Measurements from ENCODE around the gene NPS.

The NPS gene

DNA sequence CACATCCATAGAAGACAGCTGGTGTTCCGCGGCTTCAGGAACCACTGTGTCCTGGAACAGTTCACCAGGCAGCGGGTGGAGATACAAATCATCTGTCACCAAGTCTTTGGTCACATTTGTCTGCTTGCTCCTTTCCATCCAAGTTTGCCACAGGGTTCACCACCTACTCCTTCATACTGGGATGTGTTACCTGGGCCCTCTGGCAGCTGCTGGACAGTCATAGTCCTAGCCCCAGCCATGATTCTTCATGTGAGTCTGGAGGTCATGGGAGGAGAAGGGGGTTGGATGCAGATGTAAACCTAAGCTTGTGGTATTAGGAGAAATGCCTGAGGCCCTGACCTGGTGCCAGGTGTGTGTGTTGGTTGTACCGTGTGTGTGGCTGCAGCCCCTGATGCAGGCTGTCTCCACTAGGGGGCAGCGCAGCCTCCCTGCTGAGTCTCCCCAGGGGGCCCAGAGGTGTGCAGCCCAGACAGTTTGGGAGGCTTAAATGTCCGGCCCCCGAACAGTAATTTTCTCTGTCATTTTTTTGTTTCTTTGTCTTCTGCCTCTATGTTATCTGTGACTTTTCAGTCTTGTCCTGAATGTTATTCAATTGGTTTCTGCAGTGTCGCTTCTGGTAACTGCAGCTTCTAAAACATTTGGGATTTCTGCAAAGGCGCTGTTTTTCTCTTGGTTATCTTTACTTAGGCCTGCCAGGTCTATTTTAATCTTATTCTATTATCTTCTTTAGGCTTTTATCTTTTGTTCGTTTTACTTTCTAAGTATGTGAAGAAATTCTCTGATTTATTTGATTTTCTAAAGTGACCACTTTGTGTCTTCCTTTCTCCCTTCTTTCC is 14.8 kb downstream of the NPS start:
- peak; percentile 42 for DNase-seq

DNA sequence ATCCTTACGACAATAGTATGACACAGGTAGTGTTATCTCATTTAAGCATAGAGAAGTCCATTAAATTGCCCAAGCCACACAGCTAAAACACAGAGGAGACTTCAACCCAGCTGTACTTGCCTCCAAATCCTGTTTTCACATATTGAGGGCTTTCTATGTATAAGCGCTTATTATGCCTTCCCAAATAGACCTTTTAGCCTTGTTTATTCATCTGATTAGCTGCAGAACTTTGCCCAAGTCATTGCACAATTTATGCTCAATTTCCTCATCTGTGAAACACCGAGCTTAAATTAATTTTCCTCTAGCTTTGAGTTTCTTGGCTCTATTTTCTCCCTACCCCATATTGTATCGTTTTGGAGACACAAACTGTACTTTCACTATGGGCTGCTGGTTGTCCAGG is 15.5 kb downstream of the NPS start:
- no peak for DNase-seq

DNA sequence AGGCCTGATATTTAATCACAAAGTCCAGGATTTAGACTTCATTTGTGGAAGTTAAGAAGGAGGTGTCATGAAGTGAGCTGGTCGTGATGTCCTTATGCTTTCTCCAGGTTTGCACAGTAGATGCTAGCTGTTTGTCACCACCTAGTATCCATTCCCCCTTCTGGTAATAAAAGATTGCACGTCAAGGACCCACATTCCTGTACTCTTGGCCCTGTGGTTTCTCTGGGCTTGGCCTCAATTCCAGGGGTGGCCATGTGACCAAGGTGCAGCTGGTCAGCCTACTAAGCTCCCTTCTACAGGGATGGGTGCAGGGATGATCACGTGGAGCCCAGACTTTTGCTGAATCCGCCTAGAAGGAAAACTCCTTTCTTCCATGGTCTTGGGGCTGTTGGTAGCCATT is 16.5 kb downstream of the NPS start:
- DNase-seq: no peak

DNA sequence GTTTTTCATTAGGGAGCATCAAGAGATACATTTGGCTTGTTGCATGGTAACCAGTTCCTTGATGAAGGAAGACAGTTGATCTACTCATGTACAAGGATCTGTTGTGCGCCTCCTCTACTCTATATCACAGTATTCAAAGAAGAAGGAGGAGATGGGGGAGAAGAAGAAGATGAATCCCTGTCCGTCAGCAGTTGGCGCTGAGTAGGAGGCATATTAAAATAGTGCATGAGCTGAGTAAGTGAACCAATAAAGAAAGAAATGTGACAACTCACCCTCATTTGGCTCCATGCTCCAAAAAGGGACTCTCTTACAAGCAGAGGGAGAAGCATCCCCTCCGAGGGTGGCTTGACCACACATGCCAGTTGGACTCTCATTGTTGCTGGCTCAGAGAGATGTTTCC is 20.1 kb downstream of the NPS start:
- no peak for DNase-seq

DNA sequence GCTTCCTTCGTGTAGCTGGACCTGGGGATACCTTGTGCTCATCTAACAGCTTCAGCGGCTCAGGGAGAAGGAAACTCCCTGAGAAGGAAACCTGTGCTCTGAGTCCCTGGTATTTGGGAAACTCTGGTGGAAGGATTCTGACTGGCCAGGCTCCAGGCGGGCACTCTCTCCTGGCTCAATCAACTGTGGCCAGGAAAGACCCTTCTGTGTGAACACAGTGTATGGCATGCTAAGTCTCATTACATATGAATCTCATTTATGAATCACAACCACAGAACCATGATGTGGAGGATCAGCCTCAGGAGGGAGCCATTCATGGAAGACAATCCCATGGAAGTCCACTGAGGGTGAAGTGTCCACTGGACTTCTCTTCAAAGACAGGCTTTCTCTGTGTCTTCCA is 20.9 kb downstream of the NPS start:
- DNase-seq: no peak

DNA sequence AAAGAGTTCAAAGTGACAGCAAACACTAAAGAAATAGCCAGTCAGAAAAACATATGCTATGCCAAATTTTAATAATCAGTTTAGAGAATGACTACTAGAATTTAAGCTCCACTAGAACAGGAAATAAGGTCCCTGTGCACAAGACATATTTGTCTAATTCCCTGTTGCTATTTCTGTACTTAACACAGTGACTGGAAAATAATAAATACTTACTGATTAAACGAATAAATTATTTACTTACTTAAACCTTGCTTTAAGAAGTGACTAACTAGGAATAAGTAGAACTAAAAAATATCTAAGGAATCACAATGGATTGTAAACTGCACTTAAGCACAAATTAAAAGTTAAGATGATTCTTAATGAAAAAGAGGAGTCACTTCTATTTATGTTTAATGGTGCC is 22.3 kb downstream of the NPS start:
- DNase-seq: no peak

DNA sequence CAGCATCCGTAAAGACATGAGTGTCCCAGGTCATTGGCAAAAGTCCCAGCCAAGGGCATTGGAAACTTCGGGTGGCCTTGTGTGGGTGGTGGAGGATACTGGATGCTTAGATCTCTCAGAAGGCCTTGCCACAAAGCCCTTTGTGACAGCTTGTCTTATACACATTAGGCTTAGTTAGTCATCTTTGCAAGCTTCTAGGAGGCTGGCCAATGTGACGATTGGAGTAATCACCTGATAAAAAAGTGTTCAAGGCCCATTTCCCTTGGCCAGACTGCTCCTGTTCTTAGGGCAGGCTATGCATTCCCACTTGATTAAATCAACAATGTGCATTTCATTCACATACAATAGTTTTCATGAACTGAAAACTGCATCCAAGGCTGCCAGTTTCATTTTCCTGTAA is 26.9 kb downstream of the NPS start:
- no peak for DNase-seq

DNA sequence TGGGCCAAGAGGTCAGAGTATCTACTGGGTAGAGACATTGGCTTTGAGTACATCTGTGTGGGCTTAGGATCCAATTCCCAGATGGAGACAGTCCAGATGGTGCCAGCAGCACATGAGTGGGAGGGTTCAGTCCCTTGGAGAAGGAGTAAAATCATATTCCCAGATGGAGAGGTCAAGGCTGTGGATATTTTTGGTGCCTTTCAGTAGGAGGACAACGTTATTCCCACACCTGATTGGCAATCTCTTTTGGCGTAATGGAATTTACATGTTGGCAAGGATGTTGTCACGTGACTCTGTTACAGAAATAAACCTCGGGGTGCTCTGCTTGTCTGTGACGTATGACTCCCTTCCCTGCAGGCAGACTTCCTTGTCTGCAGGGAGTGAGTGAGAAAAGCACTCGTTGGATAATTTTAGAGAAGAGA is 27.6 kb downstream of the NPS start:
- no peak for DNase-seq

DNA sequence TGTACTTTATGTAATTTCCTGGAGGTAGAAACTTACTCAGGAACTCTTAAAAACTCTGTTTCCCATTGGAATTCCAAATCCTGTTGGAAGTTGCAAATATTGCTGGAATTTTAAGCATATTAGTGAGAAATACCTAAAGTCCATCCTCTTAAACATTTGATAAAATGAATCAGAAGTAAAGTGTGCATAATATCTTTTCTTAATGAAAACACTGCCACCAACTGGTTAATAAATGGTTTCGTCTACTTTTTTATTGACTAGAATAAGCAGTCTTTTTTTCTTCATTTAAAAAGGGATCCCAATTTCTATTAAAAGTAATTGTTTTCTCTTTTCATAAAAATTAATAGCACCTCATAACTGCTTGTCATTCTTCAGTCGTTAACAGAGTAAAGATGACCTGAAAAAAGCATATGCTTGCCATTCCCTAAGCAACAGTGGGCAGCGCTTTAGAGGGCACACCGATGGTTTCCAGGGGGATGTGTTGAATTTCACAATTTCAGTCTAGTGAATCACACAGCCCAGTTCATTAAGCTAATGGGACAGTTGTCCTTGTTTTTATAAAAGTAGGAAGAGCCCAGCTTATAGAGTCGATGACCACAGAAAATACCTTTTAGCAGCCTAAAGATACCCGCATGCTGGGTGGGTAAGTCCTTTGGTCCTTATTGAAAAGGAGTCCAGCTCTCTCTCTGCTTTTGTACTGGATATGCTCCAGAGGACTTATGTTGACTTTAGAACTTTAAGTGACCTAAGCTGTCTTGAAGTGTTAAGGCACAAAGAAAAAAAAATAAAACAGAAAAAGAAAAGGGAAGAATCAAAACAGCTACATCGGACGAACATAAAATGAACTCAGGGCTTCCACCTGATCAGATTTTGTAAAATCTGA is 28.5 kb downstream of the NPS start:
- DNase-seq: peak; percentile 41

DNA sequence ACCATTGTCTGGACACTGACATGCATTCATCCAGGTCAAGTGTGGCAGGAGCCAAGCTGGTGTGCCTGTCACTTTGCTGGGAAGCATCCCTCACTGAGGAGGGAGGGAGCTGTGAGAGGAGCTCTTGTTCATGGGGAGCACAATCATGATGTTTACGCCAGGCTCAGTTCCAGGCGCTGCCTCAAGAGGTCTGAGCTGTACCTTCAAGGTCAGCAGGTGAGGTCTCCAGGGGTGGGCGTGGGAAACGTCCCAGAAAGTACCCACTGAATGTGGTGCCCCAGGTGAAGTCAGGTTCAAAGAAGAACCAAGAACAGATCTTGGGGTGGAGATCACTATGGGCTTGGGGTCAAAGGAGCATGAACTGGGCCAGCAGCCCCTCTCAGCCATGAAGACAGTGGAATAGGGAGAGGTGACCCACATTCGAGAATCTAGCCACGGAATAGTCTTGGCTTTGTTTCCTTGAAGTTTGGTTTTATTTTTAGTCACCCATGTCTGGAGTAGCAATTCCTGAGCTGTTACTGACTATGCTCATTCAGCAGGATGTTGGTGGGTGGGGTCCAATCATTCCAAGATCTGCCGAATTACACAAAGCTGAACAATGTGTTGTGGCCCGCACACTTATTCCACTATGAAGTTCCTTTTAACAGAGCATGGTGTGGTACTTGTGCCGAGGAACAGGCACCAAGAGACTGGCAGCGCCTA is 29.3 kb downstream of the NPS start:
- DNase-seq: no peak

DNA sequence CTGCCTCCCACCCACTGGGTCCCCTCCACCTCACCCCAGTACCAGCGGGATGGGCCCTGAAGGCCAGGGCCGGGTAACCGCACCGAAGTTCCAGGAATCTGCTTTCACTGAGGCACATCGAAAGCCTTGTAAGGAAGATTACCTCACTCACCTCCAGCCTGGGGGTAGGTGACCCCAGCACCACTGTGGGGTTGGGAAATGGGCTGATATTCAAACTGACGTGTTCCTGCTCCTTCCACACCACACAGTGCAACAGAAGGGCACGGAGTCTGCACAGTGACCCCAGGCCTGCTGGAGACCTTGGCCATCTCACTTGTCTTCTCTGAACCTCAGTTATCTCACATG is 29.8 kb downstream of the NPS start:
- DNase-seq: no peak

DNA sequence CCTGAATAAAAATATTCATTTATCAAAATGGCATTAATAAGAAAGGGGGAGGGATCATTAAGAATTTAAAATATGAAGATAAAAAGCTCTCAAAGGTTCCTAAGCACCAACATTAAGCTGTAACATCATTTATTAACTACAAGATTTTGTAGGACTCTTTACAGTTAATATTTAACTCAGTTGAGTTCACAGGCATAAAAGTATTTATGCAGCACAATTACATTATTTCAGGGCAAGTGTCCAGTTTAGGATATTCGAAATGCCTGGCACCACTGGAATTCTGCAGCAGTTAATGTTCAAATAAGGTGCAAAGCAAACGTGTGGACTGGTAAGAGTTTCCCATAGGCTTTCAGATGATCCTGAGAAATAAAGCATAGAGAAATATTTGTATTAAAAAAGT is 30.5 kb downstream of the NPS start:
- no peak for DNase-seq

DNA sequence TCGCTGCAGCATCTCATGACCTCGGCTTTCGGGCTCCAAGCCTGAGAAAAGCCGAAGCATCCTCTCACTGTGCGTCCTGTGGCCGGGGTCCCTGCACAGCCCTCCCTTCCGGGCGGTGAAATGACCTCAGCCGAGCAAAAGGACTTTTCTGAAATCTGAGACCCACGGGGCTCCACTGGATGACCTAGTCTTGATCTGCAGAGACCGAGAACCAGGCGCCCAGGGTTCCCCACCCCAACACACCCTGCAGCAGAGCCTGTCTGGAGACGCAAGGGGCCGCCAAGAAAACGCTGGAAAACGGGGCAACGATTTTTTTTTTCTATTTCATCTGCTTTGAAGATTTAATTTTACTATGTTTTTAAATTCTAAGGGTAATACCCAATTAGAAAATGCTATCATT is 31.7 kb downstream of the NPS start:
- DNase-seq: no peak

DNA sequence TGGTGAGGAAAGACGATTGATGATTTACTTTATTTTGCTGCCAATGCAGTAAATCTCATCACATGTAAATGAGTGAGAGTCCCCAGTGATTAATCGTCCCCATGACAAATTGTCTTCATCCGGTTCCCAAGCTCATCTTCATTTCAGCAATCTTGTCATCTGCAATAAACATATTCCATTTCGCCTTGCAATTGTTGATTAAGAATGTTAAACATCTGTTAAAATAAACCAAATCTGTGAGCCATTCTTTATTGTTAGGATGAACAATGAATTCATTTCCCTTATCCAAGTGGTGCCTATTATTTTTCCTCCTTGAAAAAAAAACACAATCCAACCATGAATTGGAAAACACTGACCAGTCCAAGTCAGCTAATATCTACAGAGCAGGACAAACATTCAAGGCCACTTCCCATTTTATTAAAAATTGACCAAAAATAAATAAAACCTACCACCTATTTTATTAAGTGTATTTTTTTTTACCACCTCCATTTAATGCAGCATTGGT is 36.5 kb downstream of the NPS start:
- no peak for DNase-seq

DNA sequence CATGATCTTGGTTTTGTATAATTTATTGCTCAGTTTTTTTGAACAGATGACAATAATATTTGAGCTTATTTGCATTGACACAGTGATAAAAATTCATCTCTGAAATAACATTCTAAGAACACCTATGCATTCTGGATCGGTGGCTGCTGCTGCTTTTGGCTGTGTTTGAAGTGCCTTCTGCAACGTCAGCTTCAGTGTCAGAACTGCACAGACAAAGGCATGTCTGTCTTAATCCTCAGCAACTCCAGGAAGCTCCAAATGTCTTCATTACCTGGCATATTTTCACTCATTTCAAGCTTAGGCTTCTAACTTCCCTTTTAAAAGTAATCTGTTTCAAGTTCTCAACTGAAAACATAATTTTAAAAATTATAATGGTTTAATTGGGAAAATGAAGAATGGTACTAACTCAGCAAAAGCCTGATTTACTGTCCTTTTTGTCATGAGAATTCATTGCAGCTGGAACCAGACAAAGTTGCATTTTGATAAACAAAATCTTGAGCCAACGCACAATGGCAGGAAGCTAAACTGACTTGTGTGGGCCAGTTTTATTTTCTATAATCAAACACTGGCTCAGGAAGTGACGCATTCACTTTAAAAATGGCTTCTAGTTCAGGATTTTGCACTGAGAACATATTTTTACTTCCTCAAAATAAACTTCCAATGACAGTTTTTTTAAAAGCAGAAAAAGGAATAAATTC is 38.7 kb downstream of the NPS start:
- DNase-seq: no peak

DNA sequence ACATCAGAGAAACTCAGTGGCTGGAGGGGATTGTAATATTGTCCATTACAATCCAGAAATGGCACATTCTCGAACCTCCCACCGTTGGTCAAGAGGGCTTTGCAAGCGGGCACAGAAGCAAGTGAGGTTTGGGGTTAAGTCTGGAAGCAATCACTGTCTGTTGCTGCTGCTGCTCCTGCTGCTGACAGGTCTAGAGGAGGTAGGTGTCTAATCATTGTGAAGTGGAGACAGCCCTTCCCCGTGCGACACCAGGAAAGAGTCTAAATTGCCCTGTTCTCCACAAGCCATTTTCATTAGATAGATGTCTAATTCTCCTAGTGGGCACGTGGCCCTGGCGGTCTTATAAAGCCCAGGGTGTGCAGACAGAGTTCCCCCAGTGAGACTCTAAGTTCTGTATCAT is 43.5 kb downstream of the NPS start:
- no peak for DNase-seq

DNA sequence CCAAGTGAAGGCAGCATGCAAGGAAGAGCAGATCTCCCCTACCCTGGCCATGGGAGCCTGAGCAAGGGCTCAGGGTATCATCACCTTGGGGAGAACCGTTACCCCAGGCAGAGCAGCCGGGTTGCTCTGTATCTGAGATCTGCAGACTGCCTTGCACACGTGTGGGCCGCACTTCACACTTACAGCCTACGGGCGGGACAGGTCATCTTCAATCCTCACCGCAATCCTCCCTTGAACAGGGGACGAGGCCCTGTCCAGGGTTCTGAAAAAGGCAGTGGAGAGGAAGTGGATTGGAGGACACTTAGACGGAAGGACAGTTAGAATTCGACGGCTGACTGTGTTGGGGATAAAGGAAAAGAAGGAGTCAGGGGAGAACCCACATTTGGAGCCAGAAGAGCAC is 51.4 kb downstream of the NPS start:
- peak; percentile 25 for DNase-seq

Measured in hematopoietic multipotent progenitor cell treated with erythropoietin and hydrocortisone succinate and interleukin-3 and kit ligand, for 4 days (in vitro differentiated cells).